Measurements from ENCODE around the gene SERINC2.

- TF ChIP-seq CTCF (conservative IDR thresholded peaks at IDR 0.05; ENCODE audit: low read depth in 2 of 2) (no peak), CREB1 (CRISPR knock-in tag; IDR thresholded peaks at IDR 0.05; ENCODE audit: low read depth) (no peak), REST (IDR thresholded peaks at IDR 0.05; ENCODE audit: unreplicated experiment) (no peak), ETS1 (IDR thresholded peaks at IDR 0.05) (no peak), POLR2AphosphoS5 (IDR thresholded peaks at IDR 0.05; ENCODE audit: low read depth) (no peak), EZH2 (IDR thresholded peaks at IDR 0.05; ENCODE audit: low read depth, unreplicated experiment) (no peak), JUNB (IDR thresholded peaks at IDR 0.05; ENCODE audit: unreplicated experiment) (no peak), EZH2phosphoT487 (IDR thresholded peaks at IDR 0.05; ENCODE audit: unreplicated experiment) (no peak), ZNF114 (CRISPR knock-in tag; IDR thresholded peaks at IDR 0.05) (no peak)
These were observed 4.1 kb downstream of the SERINC2 start for GRCh38 chr1:31417148-31417547.

All from GM23338 (cell line).